Suprapubic skin (tissue), 4 donors: ENCODE measurements around the gene TMEM145.

ENCODE experiments used
- POLR2A ChIP-seq, 2 donors: fragments of 450-650 bp; IDR thresholded peaks; one replicate each; pipeline ENCODE4 v1.6.1; 2017; ENCODE audit warnings: antibody characterized with exemption in 2 of 2, mild to moderate bottlenecking in 2 of 2, moderate library complexity in 2 of 2
- POLR2AphosphoS5 ChIP-seq, 3 donors: sonication (generic); formaldehyde crosslinking; IDR thresholded peaks; one replicate each; pipeline ENCODE4 v1.6.1; 2017; ENCODE audit warnings: antibody characterized with exemption in 3 of 3
- TF ChIP-seq, protein P1 (sequence below), 2 donors: fragments of 200-600 bp in 1 of 2; fragments of 450-650 bp in 1 of 2; sonication (generic) in 1 of 2; IDR thresholded peaks; one replicate each; pipeline ENCODE4 v1.5.1; 2016 to 2019; ENCODE audit warnings: antibody characterized with exemption in 2 of 2, mild to moderate bottlenecking in 1 of 2, moderate library complexity in 1 of 2

DNA sequence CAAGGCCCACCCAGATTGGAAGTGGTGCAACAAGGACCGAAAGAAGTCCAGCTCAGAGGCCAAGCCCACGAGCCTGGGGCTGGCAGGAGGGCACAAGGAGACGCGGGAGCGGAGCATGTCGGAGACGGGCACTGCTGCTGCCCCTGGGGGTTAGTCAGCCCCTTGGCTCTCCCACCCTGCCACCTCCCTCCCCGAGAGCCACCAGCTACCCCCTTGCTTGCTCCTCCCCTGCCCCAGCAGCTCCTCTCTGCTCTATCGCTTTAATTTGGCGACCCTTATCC, 25.3 kb upstream of the TMEM145 start:
- TF ChIP-seq, protein P1, sequence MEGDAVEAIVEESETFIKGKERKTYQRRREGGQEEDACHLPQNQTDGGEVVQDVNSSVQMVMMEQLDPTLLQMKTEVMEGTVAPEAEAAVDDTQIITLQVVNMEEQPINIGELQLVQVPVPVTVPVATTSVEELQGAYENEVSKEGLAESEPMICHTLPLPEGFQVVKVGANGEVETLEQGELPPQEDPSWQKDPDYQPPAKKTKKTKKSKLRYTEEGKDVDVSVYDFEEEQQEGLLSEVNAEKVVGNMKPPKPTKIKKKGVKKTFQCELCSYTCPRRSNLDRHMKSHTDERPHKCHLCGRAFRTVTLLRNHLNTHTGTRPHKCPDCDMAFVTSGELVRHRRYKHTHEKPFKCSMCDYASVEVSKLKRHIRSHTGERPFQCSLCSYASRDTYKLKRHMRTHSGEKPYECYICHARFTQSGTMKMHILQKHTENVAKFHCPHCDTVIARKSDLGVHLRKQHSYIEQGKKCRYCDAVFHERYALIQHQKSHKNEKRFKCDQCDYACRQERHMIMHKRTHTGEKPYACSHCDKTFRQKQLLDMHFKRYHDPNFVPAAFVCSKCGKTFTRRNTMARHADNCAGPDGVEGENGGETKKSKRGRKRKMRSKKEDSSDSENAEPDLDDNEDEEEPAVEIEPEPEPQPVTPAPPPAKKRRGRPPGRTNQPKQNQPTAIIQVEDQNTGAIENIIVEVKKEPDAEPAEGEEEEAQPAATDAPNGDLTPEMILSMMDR (IDR thresholded peaks at IDR 0.05), result no peak
- TF ChIP-seq POLR2AphosphoS5 (IDR thresholded peaks at IDR 0.05) (no peak), POLR2A (IDR thresholded peaks at IDR 0.05) (no peak)
